ENCODE measurements around the gene ARMC2.

The ARMC2 gene

GRCh38 chr6:108945681-108946159, 97.5 kb downstream of the ARMC2 start:
- H3K27ac ChIP-seq (ENCODE audit: low read depth, low read length): peak overlapping the region; percentile 84
- H3K27me3 ChIP-seq (ENCODE audit: control insufficient read depth in 5 of 5, insufficient read depth in 4 of 5, low read length in 5 of 5): no peaks in the 10 kb centered on the region
- peak overlapping the region; percentile 7 to 54 (median 27) for H3K4me3 ChIP-seq (ENCODE audit: low read depth in 1 of 5, low read length in 5 of 5)
- H3K4me1 ChIP-seq (ENCODE audit: control insufficient read depth in 5 of 5, insufficient read depth in 5 of 5, low read length in 5 of 5): peaks cover 20 to 54% (median 43%) of the 10 kb centered on the region in 5 donors
- H3K9ac ChIP-seq (ENCODE audit: low read length in 5 of 5): peak overlapping the region in 4 of 5 donors; percentile 7 to 57 (median 28)
- H3K9me3 ChIP-seq (ENCODE audit: control insufficient read depth in 5 of 5, low read length in 5 of 5): no peaks in the 10 kb centered on the region
- H3K36me3 ChIP-seq (ENCODE audit: control insufficient read depth in 5 of 5, insufficient read depth in 5 of 5, low read length in 5 of 5): no peaks in the 10 kb centered on the region

DNA sequence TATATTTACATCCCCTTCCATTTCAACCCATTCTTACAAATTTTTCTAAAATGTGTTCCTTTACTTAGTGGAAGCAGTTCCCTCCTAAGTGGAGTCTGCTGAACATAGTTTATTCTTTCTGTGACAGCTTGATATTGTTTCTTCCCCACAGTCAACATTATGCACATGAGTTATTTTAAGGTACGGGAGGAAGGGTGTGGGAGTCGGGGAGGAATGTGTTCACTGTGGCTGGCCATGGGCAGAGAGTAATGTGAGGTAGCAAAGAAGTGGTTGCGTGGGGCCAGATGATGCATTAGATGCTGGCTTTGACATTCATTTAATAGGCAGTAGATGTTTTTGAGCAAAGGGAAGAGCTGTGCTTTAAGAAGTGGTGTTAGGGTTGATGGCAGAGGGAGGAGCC, 98.5 kb downstream of the ARMC2 start:
- H3K27ac ChIP-seq (ENCODE audit: low read depth, low read length): peak overlapping the region; percentile 61
- no peak overlapping the region for H3K9ac ChIP-seq (ENCODE audit: low read length in 5 of 5)
- H3K4me1 ChIP-seq (ENCODE audit: control insufficient read depth in 5 of 5, insufficient read depth in 5 of 5, low read length in 5 of 5): peaks cover 23 to 60% (median 51%) of the 10 kb centered on the region in 5 donors
- H3K4me3 ChIP-seq (ENCODE audit: low read depth in 1 of 5, low read length in 5 of 5): no peak overlapping the region
- H3K9me3 ChIP-seq (ENCODE audit: control insufficient read depth in 5 of 5, low read length in 5 of 5): no peaks in the 10 kb centered on the region
- no peaks in the 10 kb centered on the region for H3K36me3 ChIP-seq (ENCODE audit: control insufficient read depth in 5 of 5, insufficient read depth in 5 of 5, low read length in 5 of 5)
- no peaks in the 10 kb centered on the region for H3K27me3 ChIP-seq (ENCODE audit: control insufficient read depth in 5 of 5, insufficient read depth in 4 of 5, low read length in 5 of 5)

DNA sequence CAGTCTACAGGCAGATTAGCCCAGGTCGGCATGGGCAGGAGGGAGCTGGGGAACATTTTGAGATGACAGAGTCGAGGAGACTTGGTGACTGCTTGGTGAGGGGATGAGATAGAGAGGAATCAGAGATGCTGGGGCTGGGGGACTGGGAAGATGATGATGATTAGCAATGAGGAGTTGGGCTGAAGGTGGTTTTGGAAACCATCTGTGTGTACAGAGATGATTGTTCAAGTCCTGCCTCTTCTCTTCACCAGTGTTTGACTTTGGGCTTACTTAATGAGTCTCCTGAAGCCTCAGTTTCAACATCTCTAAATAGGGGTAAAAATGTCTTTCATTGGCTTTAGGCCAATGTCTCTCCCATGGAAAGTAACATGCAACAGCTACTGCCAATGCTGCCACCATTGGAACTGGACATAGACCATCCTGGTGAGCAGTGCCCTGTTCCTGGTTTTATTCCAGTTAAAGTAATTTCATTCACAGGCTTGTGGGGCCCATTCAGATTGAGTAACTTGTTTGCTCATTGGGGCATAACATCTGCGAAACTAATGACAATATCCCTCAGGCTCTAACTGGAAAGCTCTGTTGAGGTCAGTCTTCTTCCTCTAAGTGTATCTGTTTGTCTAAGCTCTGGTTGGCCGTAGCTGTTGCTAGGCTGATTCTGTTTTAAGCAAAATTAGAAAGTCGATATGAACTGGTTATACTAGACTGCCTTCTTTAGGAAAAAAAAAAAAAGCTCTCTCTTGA, 99.1 kb downstream of the ARMC2 start:
- Histone ChIP-seq H3K27ac (ENCODE audit: low read depth, low read length) (peak overlapping the region; percentile 61), H3K4me3 (ENCODE audit: low read depth in 1 of 5, low read length in 5 of 5) (no peak overlapping the region), H3K9ac (ENCODE audit: low read length in 5 of 5) (no peak overlapping the region), H3K9me3 (ENCODE audit: control insufficient read depth in 5 of 5, low read length in 5 of 5) (no peaks in the 10 kb centered on the region), H3K36me3 (ENCODE audit: control insufficient read depth in 5 of 5, insufficient read depth in 5 of 5, low read length in 5 of 5) (no peaks in the 10 kb centered on the region), H3K27me3 (ENCODE audit: control insufficient read depth in 5 of 5, insufficient read depth in 4 of 5, low read length in 5 of 5) (no peaks in the 10 kb centered on the region), H3K4me1 (ENCODE audit: control insufficient read depth in 5 of 5, insufficient read depth in 5 of 5, low read length in 5 of 5) (peaks cover 25 to 60% (median 51%) of the 10 kb centered on the region in 5 donors)

- no peak overlapping the region for H3K4me3 ChIP-seq (ENCODE audit: low read depth in 1 of 5, low read length in 5 of 5)
- peak overlapping the region in 1 of 5 donors; percentile 48 for H3K9ac ChIP-seq (ENCODE audit: low read length in 5 of 5)
- no peaks in the 10 kb centered on the region for H3K27me3 ChIP-seq (ENCODE audit: control insufficient read depth in 5 of 5, insufficient read depth in 4 of 5, low read length in 5 of 5)
- no peaks in the 10 kb centered on the region for H3K36me3 ChIP-seq (ENCODE audit: control insufficient read depth in 5 of 5, insufficient read depth in 5 of 5, low read length in 5 of 5)
- H3K4me1 ChIP-seq (ENCODE audit: control insufficient read depth in 5 of 5, insufficient read depth in 5 of 5, low read length in 5 of 5): peaks cover 25 to 60% (median 58%) of the 10 kb centered on the region in 5 donors
- no peaks in the 10 kb centered on the region for H3K9me3 ChIP-seq (ENCODE audit: control insufficient read depth in 5 of 5, low read length in 5 of 5)
- H3K27ac ChIP-seq (ENCODE audit: low read depth, low read length): peak overlapping the region; percentile 20
These were observed 100.0 kb downstream of the ARMC2 start for GRCh38 chr6:108948181-108948661.

GRCh38 chr6:108951351-108951953, 103.2 kb downstream of the ARMC2 start:
- H3K27ac ChIP-seq (ENCODE audit: low read depth, low read length): no peak overlapping the region
- H3K4me1 ChIP-seq (ENCODE audit: control insufficient read depth in 5 of 5, insufficient read depth in 5 of 5, low read length in 5 of 5): peaks cover 13 to 38% (median 37%) of the 10 kb centered on the region in 5 donors
- H3K4me3 ChIP-seq (ENCODE audit: low read depth in 1 of 5, low read length in 5 of 5): no peak overlapping the region
- H3K9ac ChIP-seq (ENCODE audit: low read length in 5 of 5): peak overlapping the region in 1 of 5 donors; percentile 5
- no peaks in the 10 kb centered on the region for H3K36me3 ChIP-seq (ENCODE audit: control insufficient read depth in 5 of 5, insufficient read depth in 5 of 5, low read length in 5 of 5)
- no peaks in the 10 kb centered on the region for H3K27me3 ChIP-seq (ENCODE audit: control insufficient read depth in 5 of 5, insufficient read depth in 4 of 5, low read length in 5 of 5)
- no peaks in the 10 kb centered on the region for H3K9me3 ChIP-seq (ENCODE audit: control insufficient read depth in 5 of 5, low read length in 5 of 5)

DNA sequence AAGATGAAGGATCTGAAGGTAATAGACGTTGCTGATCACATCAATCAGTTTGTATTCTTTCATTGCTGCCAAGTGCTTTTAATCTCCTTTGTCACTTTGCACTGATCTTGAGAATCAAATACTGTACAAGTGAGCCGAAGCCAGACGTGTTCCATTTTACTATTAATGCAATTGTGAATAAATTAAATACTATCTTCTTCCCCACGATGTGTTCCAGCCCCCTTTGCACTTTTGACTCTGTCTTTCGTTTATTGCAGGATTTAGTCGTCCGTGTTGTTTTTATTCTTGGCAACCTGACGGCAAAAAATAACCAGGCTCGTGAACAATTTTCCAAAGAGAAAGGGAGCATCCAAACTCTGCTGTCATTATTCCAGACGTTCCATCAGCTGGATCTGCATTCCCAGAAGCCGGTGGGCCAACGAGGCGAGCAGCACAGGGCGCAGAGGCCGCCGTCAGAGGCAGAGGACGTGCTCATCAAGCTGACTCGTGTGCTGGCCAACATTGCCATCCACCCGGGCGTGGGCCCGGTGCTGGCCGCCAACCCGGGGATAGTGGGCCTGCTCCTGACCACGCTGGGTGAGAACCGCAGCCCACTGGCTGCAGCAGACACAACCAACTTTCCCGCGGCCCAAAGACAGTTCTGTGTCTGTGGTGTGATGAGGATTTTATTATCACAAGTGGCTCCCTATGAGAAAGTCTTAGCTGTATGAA, 104.7 kb downstream of the ARMC2 start:
- Histone ChIP-seq H3K36me3 (ENCODE audit: control insufficient read depth in 5 of 5, insufficient read depth in 5 of 5, low read length in 5 of 5) (no peaks in the 10 kb centered on the region), H3K27ac (ENCODE audit: low read depth, low read length) (no peak overlapping the region), H3K4me3 (ENCODE audit: low read depth in 1 of 5, low read length in 5 of 5) (peak overlapping the region in 1 of 5 donors; percentile 17), H3K9me3 (ENCODE audit: control insufficient read depth in 5 of 5, low read length in 5 of 5) (no peaks in the 10 kb centered on the region), H3K9ac (ENCODE audit: low read length in 5 of 5) (no peak overlapping the region), H3K27me3 (ENCODE audit: control insufficient read depth in 5 of 5, insufficient read depth in 4 of 5, low read length in 5 of 5) (no peaks in the 10 kb centered on the region), H3K4me1 (ENCODE audit: control insufficient read depth in 5 of 5, insufficient read depth in 5 of 5, low read length in 5 of 5) (peaks cover 9 to 28% (median 24%) of the 10 kb centered on the region in 5 donors)

GRCh38 chr6:108953681-108954080, 105.5 kb downstream of the ARMC2 start:
- Histone ChIP-seq H3K4me1 (ENCODE audit: control insufficient read depth in 5 of 5, insufficient read depth in 5 of 5, low read length in 5 of 5) (peaks cover 5 to 25% (median 24%) of the 10 kb centered on the region in 5 donors), H3K4me3 (ENCODE audit: low read depth in 1 of 5, low read length in 5 of 5) (no peak overlapping the region), H3K36me3 (ENCODE audit: control insufficient read depth in 5 of 5, insufficient read depth in 5 of 5, low read length in 5 of 5) (no peaks in the 10 kb centered on the region), H3K27ac (ENCODE audit: low read depth, low read length) (no peak overlapping the region), H3K9ac (ENCODE audit: low read length in 5 of 5) (no peak overlapping the region), H3K27me3 (ENCODE audit: control insufficient read depth in 5 of 5, insufficient read depth in 4 of 5, low read length in 5 of 5) (no peaks in the 10 kb centered on the region), H3K9me3 (ENCODE audit: control insufficient read depth in 5 of 5, low read length in 5 of 5) (no peaks in the 10 kb centered on the region)

GRCh38 chr6:108955329-108955949, 107.2 kb downstream of the ARMC2 start:
- Histone ChIP-seq H3K4me3 (ENCODE audit: low read depth in 1 of 5, low read length in 5 of 5) (no peak overlapping the region), H3K27ac (ENCODE audit: low read depth, low read length) (no peak overlapping the region), H3K27me3 (ENCODE audit: control insufficient read depth in 5 of 5, insufficient read depth in 4 of 5, low read length in 5 of 5) (no peaks in the 10 kb centered on the region), H3K9ac (ENCODE audit: low read length in 5 of 5) (no peak overlapping the region), H3K4me1 (ENCODE audit: control insufficient read depth in 5 of 5, insufficient read depth in 5 of 5, low read length in 5 of 5) (peaks cover 5 to 32% (median 24%) of the 10 kb centered on the region in 5 donors), H3K9me3 (ENCODE audit: control insufficient read depth in 5 of 5, low read length in 5 of 5) (no peaks in the 10 kb centered on the region), H3K36me3 (ENCODE audit: control insufficient read depth in 5 of 5, insufficient read depth in 5 of 5, low read length in 5 of 5) (no peaks in the 10 kb centered on the region)

GRCh38 chr6:108957221-108957620, 109.0 kb downstream of the ARMC2 start:
- H3K36me3 ChIP-seq (ENCODE audit: control insufficient read depth in 5 of 5, insufficient read depth in 5 of 5, low read length in 5 of 5): no peaks in the 10 kb centered on the region
- peaks cover 0 to 22% (median 12%) of the 10 kb centered on the region in 5 donors for H3K4me1 ChIP-seq (ENCODE audit: control insufficient read depth in 5 of 5, insufficient read depth in 5 of 5, low read length in 5 of 5)

More at GRCh38 chr6:108957221-108957620, 109.0 kb downstream of the ARMC2 start:
- Histone ChIP-seq H3K9me3 (ENCODE audit: control insufficient read depth in 5 of 5, low read length in 5 of 5) (no peaks in the 10 kb centered on the region), H3K27ac (ENCODE audit: low read depth, low read length) (no peak overlapping the region), H3K27me3 (ENCODE audit: control insufficient read depth in 5 of 5, insufficient read depth in 4 of 5, low read length in 5 of 5) (no peaks in the 10 kb centered on the region), H3K4me3 (ENCODE audit: low read depth in 1 of 5, low read length in 5 of 5) (no peak overlapping the region), H3K9ac (ENCODE audit: low read length in 5 of 5) (no peak overlapping the region)

Measured in subcutaneous abdominal adipose tissue (tissue), 5 donors.